Amygdala (tissue), 56 donors: ENCODE data around the gene IQCE.

ENCODE experiments used
- DNase-seq, 56 donors: peaks; one replicate each; lab custom pipeline; 2025; lab: John Stamatoyannopoulos, UW

Gene IQCE

DNA sequence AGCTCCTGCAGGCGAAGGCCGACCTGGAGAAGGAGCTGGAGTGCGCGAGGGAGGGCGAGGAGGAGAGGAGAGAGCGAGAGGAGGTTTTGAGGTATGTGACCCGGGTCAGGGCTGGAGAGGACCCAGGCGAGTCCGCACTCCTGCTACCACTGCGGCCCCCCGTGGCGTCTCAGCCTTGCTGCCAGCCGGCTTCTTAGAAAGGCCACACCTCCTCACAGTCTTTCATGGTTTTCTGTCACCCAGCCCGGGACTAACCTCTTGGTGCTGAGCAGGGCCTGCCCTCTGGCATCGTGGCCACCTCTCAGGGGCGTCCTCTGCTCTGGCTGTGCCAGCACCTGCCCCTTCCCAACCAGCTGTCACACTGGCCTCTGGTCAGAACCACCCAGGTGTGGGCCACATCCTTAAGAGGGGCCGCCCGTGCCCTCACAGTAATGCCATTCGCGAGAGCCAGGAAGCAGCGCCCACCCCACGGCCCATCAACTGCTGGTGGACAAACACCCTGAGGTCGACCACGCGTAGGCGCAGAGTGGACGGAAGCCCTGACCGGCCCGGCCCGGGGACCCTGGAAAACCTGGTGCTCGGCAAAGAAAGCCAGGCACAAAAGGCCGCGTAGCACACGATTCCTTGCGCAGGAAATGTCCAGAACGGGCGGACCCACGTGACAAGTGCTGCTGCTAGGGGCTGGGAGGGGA is 34.4 kb downstream of the IQCE start:
- DNase-seq = no peak

DNA sequence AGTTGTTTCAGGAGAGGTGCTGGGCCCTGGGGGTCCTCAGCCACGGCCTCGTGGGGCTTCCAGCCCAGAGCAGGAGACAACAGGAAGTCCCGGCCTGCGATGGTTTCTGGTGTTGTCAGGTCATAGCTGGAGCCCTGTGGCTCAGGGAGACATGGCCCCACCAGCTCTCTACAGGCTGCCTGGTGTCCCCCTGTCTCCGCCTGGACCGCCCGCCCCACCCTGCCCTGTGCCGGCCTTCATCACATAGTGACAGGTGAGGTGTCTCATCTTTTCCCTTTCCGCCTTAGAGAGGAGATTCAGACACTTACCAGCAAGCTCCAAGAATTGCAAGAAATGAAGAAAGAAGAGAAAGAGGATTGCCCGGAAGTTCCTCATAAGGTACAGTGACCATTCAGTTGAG is 35.8 kb downstream of the IQCE start:
- no peak for DNase-seq

DNA sequence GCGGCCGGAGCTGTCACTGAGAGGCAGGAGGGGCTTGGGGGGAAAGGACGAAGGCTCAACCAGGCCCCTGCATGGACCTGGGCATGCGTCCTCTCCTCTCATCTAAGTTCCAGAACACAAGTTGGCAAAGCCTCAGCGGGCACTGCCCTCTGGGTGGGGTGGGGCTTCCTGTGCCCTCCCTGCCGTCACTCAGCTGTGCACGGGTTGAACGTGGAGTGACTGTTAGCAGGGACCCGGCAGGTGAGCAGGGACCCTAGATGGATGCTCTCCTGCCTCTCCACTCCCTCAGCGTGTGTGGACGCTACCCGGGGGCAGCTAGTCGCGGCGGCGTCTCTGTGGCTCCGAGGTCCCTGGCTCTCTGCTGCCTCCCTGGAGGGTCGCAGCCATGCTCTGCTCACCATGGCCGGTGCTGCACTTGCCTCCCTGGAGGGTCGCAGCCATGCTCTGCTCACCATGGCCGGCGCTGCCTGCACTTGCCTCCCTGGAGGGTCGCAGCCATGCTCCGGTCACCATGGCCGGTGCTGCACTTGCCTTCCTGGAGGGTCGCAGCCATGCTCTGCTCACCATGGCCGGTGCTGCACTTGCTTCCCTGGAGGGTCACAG is 36.6 kb downstream of the IQCE start:
- DNase-seq = no peak

DNA sequence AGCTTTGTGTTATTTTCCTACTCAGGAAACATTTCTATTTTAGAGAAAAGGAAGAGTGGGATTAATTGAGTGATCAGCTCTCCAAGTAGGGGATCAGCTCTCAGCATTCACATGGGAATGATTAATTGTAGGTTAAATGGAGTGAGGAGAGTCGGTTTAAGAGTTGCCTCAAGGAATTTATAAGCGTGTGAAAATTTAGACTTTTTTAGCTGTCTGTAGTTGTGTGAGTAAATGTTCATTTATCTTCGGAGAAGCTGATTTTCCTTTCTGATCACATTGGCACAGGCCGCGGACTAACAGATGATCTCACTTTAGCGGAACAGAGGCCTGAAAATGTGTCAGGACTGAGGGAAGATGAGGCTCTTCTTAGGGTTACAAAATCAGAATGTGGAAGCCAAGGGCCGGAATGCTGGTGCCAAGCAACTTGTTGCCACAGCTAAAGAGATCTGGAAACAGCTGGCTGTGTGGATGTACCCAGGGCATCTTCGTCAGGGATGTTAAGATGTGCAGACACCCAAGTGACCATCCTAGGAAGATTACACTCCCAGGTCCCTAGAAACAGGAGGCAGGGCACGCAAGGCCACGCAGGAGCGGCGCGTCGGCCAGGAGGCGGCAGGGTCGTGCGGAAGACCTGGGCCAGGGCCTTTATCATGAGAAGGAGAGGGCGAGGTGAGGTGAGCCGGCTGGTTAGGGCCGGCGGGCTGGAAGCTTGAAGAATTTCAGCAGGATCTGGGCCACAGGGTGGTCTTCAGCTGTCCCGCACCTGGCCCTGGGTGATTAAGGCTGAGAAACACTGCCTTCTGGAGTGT is 37.9 kb downstream of the IQCE start:
- no peak for DNase-seq

DNA sequence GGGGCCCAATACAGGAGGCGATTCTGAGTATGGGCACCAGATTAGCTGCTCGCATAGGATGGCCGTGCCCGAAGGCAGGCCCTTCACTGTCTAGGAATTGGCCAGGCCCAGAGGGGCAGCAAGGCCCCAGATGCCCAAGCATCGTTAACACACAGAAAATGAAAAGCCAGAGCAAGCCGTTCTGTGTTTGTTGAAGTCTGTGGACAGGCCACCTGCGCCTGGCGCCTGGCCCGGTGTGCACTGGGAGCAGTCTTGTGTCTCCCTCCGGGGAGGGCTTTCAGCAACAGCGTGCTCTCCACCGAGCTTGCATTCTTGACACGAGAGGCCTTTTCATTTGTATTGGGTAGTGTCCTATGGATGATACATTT is 38.5 kb downstream of the IQCE start:
- DNase-seq = no peak

DNA sequence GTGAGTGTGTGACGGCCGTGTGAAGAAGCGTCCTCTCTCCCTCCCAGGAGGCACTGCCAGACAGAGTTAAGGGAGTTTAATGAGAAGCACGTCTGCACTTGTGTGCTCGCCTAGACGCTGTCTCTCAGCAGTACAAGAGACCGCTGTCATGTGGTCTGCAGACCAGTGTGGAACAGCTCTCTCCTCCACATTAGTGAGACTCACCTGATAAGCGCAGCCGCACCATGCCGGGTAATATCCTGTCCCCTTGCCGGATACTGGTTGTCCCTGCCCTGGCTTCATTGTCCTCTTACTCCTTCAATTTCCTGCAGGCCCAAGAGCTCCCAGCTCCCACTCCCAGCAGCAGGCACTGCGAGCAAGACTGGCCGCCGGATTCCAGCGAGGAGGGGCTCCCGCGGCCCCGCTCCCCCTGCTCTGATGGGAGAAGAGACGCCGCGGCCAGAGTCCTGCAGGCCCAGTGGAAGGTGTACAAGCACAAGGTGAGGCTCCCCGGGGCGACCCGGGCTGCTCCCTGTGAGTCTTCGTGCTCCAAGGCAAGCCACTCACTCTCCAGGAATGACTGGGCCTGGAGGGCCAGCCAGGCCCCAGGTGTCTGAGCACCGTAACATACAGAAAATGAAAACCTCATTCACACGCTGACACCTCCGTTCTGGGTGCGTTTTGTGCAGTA is 39.5 kb downstream of the IQCE start:
- DNase-seq = no peak

DNA sequence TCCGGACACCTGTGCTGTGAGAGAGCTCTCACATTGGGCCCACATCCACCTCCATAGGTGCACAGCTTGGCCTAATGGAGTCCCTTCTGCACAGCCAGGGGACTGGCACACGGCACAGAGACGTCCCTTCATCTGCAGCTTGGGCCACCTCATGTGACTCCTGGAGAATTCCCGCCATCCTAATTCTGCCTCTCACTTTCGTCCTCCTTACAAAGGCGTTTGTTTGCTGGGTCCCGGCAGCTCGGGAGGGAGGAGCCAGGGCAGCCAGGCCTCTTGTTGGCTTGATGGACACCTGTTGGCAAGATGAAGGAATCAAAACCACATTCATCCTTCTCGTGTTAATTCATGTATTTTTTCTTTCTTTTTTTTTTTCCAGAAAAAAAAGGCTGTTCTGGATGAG is 42.3 kb downstream of the IQCE start:
- DNase-seq = no peak

DNA sequence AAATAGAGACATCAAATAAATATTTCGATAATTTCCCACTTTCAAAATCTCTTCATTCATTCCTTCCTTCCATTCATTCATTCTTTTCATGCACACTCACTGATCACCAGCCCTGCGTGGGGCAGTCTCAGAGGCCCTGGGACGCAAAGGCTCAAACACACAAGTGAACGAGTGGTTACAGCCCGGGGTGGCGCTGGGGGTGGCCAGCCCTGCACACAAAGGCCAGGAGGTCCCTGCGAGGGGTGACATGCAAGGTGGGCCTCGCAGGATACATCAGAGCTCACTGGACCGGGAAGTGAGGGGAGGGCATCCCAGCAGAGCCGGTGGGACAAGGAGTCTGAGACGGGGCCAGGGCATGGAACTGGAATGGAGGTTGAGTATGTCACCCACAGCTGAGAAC is 43.1 kb downstream of the IQCE start:
- DNase-seq = no peak

DNA sequence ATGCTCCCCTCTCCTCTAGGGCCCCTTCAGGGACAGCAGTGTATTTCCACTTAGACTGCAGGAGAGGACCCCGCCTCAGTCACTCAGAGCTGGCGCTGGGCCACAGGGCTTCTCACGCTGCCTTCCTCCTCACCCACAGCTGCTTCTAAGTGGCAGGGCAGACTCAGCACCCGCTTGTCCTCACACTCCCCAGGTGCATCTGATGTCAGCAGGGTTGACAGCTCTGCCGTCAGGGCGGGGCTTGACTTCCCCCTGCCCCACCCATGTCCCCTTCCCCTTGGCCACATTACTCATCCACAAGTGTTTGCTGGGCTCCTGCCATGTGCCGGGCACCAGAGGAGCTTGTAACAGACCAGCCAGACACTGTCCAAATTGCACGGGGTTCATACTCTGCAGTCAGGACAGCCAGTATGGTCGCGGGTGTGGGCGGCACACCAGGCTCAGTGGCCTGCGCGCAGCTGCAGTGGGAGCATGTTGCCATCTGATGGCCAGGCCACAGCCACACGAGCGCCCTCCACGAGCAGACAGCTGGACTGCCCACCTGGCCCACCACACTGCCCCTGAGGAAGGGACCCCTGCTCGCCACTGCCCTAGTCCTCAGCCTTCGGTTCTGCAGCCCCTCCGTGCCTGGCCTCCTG is 43.7 kb downstream of the IQCE start:
- no peak for DNase-seq

DNA sequence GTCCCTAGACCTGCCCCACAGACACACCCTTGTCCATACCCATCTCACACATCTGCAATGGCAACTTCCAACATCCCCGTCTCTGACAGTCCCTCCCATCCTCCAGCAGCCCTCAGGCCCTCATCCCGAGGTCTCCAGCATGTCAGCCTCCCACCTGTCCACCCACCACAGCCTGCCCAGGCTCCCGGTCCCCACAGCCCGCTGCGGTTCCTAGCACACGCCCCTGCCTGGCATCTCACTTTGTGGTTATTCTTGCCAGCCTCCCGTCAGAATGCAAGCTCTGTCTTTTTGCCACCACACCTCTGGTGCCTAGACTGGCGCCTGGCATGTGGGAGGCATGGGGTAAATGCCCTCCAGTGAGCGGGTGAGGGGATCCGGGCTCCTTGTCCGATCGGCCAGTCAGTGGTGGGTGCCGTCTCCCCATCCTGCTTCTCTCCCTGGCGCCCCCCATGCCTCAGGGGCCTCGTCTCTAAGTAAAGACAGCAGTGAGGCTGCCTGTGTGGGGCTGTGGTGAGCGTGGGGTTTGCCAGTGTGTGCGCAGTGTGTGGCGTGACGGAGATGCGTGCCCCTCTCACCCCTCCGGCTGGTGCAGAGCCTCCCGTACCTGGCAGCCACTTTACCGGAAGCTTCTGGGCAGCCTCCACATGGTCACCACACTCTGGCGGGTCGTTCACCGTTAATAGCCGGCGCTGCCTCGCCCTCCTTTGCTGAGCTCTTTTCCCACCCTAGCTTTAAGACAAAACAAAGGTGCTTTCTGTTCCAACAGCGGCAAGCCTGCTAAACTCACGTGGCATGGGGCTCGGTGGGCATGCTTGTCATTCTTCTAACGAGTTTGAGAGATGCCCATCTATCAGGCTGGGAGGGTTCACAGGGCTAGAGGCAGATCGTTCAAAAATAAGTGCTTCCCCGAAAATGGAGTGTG is 44.5 kb downstream of the IQCE start:
- no peak for DNase-seq

DNA sequence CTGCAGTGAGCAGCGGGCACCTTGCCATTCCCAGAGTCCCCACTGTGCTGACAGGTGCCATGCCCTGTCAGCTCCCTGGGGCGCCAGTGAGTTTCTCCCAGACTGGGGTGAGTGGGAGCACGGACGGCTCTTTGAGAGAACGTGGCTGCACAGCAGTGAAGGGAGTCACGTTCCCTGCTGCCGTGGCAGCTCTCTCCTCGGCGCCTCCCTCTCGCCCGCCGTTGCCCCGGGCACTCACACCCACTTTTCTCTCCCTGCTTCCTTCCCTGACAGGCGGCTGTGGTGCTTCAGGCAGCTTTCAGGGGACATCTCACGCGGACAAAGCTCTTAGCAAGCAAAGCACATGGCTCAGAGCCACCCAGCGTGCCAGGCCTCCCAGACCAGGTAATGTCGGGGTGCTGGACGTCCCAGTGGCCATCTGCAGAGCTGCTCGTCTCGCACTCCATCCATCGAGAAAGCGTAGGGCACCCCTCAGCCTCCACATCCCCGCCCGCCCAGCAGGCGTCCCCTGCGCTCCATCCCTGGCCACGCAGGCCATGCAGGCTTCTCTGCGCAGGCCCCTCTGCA is 45.9 kb downstream of the IQCE start:
- DNase-seq = no peak

DNA sequence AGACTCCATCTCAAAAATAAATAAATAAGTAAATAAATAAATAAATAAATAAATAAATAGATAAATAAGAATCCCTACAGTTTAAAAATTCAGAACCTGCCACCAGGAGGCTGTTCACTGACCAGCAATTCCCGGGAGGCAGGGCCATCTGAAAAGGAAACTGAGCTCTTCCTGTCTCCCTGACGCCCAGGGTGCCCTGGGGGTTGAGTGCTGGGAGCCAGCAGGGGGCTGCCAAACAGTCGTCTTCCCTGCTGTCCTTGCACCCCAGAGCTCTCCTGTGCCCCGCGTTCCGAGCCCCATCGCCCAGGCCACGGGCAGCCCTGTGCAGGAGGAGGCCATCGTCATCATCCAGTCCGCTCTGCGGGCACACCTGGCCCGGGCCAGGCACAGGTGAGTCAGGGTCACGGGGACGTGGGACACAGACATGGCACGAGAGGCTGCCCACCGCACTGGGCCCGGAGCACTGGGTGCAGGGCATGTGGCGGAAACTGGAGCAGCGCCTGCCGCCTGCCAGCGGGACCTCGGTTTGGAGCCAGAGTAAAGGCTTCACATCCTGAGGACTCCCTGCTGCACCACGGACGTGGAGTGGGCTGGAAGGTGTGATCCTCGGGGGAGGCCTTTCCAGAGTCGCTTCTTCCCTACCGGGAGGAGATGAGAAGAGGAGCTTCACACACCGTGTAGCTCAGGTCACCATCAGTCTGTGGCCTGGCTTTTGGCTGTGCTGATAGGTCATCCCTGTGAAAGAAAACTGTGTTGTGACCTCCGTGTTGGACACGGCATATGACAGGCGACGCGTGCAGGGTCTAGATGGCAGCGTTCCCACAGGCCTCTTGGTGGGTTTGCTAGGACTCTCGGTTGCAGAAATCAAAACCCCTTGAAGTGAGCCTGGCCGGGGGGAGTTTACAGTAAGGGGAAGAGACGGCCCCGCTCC is 47.1 kb downstream of the IQCE start:
- no peak for DNase-seq

DNA sequence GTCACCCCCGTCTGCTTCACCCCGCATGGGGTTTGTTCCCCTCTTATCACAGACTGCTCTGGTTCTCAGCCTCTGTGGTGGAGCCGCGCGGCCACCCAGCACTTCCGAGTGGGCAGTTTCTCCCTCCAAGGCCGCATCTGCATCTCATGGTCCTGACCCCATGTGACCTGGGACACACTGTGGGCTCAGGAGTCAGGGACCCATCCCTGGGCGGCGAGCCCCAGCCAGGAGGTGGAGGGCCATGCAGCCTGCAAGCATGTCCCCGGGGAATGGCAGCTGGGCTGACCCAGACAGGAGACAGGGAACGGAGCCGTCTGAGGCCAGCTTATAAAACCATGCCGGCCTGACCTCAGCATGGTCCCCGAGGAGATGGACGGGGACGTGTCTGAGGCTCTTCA is 47.8 kb downstream of the IQCE start:
- no peak for DNase-seq

DNA sequence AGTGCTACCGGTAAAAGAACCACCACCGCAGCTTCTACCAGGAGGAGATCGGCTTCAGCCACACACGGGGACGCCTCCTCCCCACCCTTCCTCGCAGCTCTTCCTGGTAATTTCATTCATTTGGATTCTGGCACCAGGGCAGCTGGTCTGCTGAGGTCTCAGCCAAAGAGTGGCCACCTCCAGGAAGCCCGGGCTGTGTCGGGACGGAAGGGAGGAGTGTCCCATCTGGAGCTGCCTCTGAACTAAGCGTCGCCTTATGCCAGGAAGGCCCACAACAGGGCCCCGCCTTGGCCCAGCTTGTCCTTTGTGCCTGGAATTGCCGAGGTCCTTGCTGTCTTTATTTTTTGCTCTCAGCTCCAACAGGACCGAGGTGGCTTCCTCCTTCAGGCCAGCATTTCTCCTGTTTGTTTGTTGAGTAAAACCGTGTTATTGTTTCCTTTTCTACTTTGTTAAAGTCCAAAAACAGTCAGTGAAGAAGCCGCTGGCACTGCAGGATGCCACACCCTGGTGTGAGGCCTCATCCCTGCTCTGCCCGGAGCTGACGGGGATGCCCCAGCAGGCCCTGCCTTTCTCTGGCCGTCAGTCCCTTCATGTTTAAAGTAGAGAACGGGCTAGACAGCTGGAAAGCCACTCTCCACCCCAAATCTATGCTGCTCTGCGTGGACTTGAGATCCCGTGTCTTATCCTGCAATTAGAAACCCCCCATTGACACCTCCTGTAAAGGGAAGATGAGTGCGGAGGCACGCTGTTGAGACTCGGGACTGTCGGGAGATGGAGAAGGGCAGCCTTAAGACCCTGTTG is 48.5 kb downstream of the IQCE start:
- DNase-seq = no peak

DNA sequence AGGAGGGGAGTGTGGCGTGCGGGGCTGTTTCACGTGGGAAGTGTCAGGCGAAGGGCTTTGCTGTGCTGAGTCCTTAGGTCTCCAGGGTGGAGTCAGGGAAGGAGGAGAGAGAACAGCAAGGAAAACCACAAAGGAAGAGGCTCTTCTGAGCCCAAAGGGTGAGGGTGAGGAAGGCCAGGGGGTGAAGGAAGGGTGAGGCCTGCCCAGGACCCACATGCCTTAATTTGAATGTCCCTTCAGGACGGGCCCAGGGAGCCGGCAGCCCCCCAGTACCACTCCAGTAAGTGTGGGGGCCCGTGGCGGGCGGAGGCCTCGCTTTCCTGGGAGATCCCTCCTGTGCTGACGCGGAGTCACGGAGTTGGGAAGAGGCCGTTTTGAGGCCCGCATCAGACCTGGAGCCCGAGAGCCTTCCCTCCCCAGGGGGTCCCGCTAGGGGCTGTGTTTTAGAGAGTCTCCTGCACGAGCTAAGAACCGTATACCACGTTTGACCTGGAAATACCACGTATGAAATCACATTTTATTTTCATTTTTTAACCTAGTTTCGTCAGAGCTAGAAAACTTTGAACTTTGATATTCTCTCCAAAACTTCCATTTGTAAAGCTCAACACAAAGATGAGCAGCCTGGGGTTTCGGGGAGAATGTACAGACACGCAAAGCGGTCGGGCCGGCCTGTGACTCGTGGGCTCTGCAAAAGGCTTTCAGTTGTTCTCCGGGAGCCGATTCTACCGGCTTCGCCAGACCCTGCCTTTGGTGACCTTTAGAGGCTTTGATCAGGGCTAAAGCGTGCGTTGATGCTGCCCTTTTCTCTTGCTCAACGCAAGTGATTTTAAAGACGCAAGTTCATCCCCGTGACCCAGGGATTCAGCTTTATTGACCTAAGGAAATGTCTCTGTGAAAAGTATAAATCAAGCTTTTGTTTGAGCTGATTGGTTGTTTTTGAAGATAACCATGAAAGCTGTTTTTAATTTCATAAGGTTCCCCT is 49.4 kb downstream of the IQCE start:
- no peak for DNase-seq

DNA sequence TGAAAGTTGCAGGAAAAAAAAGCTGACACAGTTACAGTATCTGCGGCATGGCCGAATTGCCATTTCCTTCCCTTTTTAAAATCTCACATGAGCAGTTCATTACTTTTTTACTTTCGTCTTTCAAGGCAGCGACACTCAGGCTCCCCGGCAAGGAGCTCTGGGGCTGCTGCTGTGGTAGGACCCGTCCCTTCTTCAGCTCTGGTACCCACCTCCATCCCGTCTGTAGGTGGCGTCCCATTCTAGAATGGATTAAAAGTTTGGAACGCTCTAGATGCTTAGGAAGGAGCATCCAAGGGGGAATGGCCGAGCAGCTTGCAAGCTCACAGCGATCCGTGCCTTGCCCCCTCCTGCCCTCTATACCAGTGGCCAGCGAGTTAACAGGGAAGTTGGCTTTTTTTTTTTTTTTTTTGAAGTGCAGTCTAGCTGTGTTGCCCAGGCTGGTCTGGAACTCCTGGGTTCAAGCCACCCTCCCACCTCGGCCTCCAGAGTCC is 50.2 kb downstream of the IQCE start:
- peak in 2 of 56 donors; percentile 10 to 12 for DNase-seq
